GM12878 (cell line): ENCODE data around the gene VGLL4. TPM values are rescaled to one million over a fixed set of nuclear protein-coding genes. Genes with fewer than 3 reads are reported as not detected.

Experiments
- ATAC-seq: fragments of 200-7000 bp; cut with Tn5 transposase; 3 replicates; pipeline ENCODE4 v1.9.1; 2020; ENCODE audit warnings: mild to moderate bottlenecking, moderate library complexity
- BruUV-seq: library from RNA; stranded (reverse); fragments of 400-500 nt; replicated peaks from 2 replicates; lab custom pipeline; 2021; lab: Mats Ljungman, UMichigan
- CTCF ChIA-PET: fragments of 300-600 bp; sonication (Branson Sonifier 250); formaldehyde crosslinking; extraction: SDS; loops from one replicate; lab custom pipeline; 2021; ENCODE audit warnings: inconsistent platforms; lab: Yijun Ruan, JAX
- POLR2A ChIA-PET: fragments of 350-600 bp; formaldehyde crosslinking; extraction: SDS; loops from one replicate; lab custom pipeline; 2021; ENCODE audit warnings: inconsistent platforms; lab: Charles Lee
- RAD21 ChIA-PET: fragments of 300-600 bp; sonication (Branson Sonifier 250); formaldehyde crosslinking; loops from one replicate; lab custom pipeline; 2023; ENCODE audit warnings: antibody characterized with exemption; ENCODE audit not compliant: unreplicated experiment; lab: Charles Lee
- SMC1A ChIA-PET: fragments of 300-600 bp; sonication (Branson Sonifier 250); formaldehyde crosslinking; loops from one replicate; lab custom pipeline; 2023; ENCODE audit not compliant: unreplicated experiment, uncharacterized antibody; lab: Charles Lee
- DNase-seq: peaks from one replicate; pipeline ENCODE4 v3.0.0-alpha.2; 2011; ENCODE audit warnings: low read depth, low spot score
- FAIRE-seq: peaks from 3 replicates; lab custom pipeline; 2011; peaks lifted over from hg19 to GRCh38; lab: Jason Lieb, UNC
- H2AFZ ChIP-seq: 2 replicates; pipeline ENCODE4 v1.6.0; 2011; ENCODE audit warnings: low read depth, low read length, control low read depth; ENCODE audit not compliant: control insufficient read depth
- H3K27ac ChIP-seq: 2 replicates; pipeline ENCODE4 v1.5.1; 2011; ENCODE audit warnings: control low read depth; ENCODE audit not compliant: control insufficient read depth, insufficient read depth
- H3K27me3 ChIP-seq, 2 experiments: replicated peaks in 1 of 2; 2 replicates each; pipeline versions ENCODE4 v1.6.0 to v1.6.1; 2011; ENCODE audit warnings: low read length in 1 of 2; ENCODE audit not compliant: control insufficient read depth in 2 of 2, insufficient read depth in 2 of 2
- H3K36me3 ChIP-seq, 2 experiments: 2 replicates each; pipeline ENCODE4 v1.5.1; 2011; ENCODE audit warnings: low read length in 1 of 2; ENCODE audit not compliant: control insufficient read depth in 2 of 2, insufficient read depth in 2 of 2
- H3K4me1 ChIP-seq: 2 replicates; pipeline ENCODE4 v1.6.1; 2011; ENCODE audit warnings: mild to moderate bottlenecking, low read length, moderate library complexity, mixed read lengths; ENCODE audit not compliant: control insufficient read depth, insufficient read depth
- H3K4me2 ChIP-seq: 2 replicates; pipeline ENCODE4 v1.6.0; 2011; ENCODE audit warnings: control low read depth; ENCODE audit not compliant: control insufficient read depth, insufficient read depth
- H3K4me3 ChIP-seq: fragments of 200-600 bp; sonication (generic); 2 replicates; pipeline ENCODE4 v1.5.1; 2016
- H3K79me2 ChIP-seq: 2 replicates; pipeline ENCODE4 v1.6.0; 2011; ENCODE audit warnings: low read length; ENCODE audit not compliant: control insufficient read depth, insufficient read depth
- H3K9ac ChIP-seq: 2 replicates; pipeline ENCODE4 v1.8.0; 2011; ENCODE audit warnings: low read length, control low read depth, mixed read lengths; ENCODE audit not compliant: control insufficient read depth, insufficient read depth
- H3K9me3 ChIP-seq: replicated peaks from 3 replicates; pipeline ENCODE4 v1.5.1; 2011; ENCODE audit warnings: mild to moderate bottlenecking, low read length; ENCODE audit not compliant: control insufficient read depth, insufficient read depth
- H4K20me1 ChIP-seq: 2 replicates; pipeline ENCODE4 v1.6.0; 2011; ENCODE audit not compliant: control insufficient read depth, insufficient read depth
- E2F8 ChIP-seq: fragments of 450-650 bp; IDR thresholded peaks from 2 replicates; pipeline ENCODE4 v1.6.1; 2018; ENCODE audit warnings: mild to moderate bottlenecking, low read depth, moderate library complexity; ENCODE audit not compliant: partially characterized antibody
- PAX5 ChIP-seq: IDR thresholded peaks from 2 replicates; pipeline ENCODE4 v1.6.1; 2011; ENCODE audit warnings: low read depth, low read length, borderline replicate concordance
- POLR2AphosphoS5 ChIP-seq: IDR thresholded peaks from 2 replicates; pipeline ENCODE4 v1.6.1; 2011; ENCODE audit warnings: mild to moderate bottlenecking, low read length, inconsistent platforms
- REST ChIP-seq: IDR thresholded peaks from 2 replicates; pipeline ENCODE4 v1.6.1; 2012; ENCODE audit warnings: mild to moderate bottlenecking, low read depth, low read length
- SMC3 ChIP-seq: IDR thresholded peaks from 2 replicates; pipeline ENCODE4 v1.6.1; 2011; ENCODE audit warnings: low read length, improper control_type of control experiment, borderline replicate concordance
- TCF3 ChIP-seq: IDR thresholded peaks from 2 replicates; pipeline ENCODE4 v1.6.1; 2012; ENCODE audit warnings: low read depth, mild to moderate bottlenecking, low read length, borderline replicate concordance; ENCODE audit not compliant: insufficient read depth
- YY1 ChIP-seq: IDR thresholded peaks from 2 replicates; pipeline ENCODE4 v1.6.1; 2011; ENCODE audit warnings: low read depth, mild to moderate bottlenecking, low read length
- ZBTB11 ChIP-seq: fragments of 450-650 bp; formaldehyde crosslinking; IDR thresholded peaks from 2 replicates; pipeline ENCODE4 v1.5.0; 2022; ENCODE audit warnings: mild to moderate bottlenecking, missing genetic modification characterization
- ZNF217 ChIP-seq: fragments of 450-650 bp; IDR thresholded peaks from 2 replicates; pipeline ENCODE4 v1.6.1; 2017; ENCODE audit warnings: antibody characterized with exemption, mild to moderate bottlenecking
- WGBS: methylation state at CpG from one replicate; pipeline ENCODE4 v1.1.6; 2016; ENCODE audit warnings: low lambda C conversion rate; ENCODE audit not compliant: insufficient replicate concordance, insufficient coverage; ENCODE audit errors: missing lambda C conversion rate; 5-methylcytosine and 5-hydroxymethylcytosine counted together
- in situ Hi-C: fragments of 300-500 bp; cut with MboI; formaldehyde crosslinking; loops from 9 replicates; pipeline ENCODE4 v1.14.3; 2018; ENCODE audit warnings: mixed read lengths
- intact Hi-C: fragments of 100-400 bp; cut with micrococcal nuclease; formaldehyde crosslinking; loops from one replicate; pipeline ENCODE4 v1.14.2; 2022; ENCODE audit not compliant: unreplicated experiment
- polyA plus RNA-seq, 11 experiments: library from polyadenylated mRNA; depleted of rRNA in 4 of 11; unstranded in 6 of 11; stranded (reverse) in 5 of 11; fragments of >200 nt; fragmentation: Nextera tagmentation in 4 of 11; fragmentation: Illumina TruSeq in 1 of 11; extraction: Ambion mirVana in 4 of 11; extraction: Trizol in 1 of 11; gene quantifications; 1 replicate in 1 of 11; 2 replicates in 10 of 11; pipeline versions ENCODE4 v1.2.1 to v1.2.3, GENCODE V29; 2011 to 2016; ENCODE audit warnings: inconsistent platforms in 2 of 11, missing spikeins in 2 of 11, low read depth in 1 of 11
- total RNA-seq, 4 experiments: library from RNA; depleted of rRNA in 3 of 4; stranded (reverse); fragments of >200 nt in 3 of 4; fragmentation: Illumina TruSeq in 1 of 4; extraction: Trizol in 1 of 4; gene quantifications; 2 replicates each; pipeline versions ENCODE4 v1.2.1 to v1.2.3, GENCODE V29; 2013 to 2021

The VGLL4 gene
- total and polyA plus RNA-seq, 10 of the 15 experiments (the other 5 are each of a cell fraction or from before 2014, with no cell fraction given) = 0.44 to 38.1 (median 16.1) TPM

GRCh38 chr3:11619461-11619860 lies 24.3 kb downstream of the VGLL4 start (continued):
- no peak for TF ChIP-seq ZBTB11 (CRISPR knock-in tag)
- TF ChIP-seq YY1 = no peak

- Histone ChIP-seq H3K4me3 (no peak overlapping the region), H3K79me2 (peaks cover 93% of the 10 kb centered on the region), H3K27ac (no peak overlapping the region), H3K4me1 (peaks cover 15% of the 10 kb centered on the region), H3K9ac (no peak overlapping the region), H3K36me3 (no peaks in the 10 kb centered on the region; a peak in 3 of 4 replicates), H3K9me3 (no peaks in the 10 kb centered on the region; the same call in 2 of the 3 replicates), H2AFZ (no peak overlapping the region), H3K4me2 (no peak overlapping the region), H4K20me1 (peaks cover 10% of the 10 kb centered on the region), H3K27me3 (no peaks in the 10 kb centered on the region)
- in situ Hi-C loops (no loop called here), intact Hi-C loops (no loop called here)
- RAD21 ChIA-PET = interaction anchor here (1.2 kb wide), 1 partner anchor 25 kb away, joined by 3 read pairs; the partner anchor contains the start of gene VGLL4
- CTCF ChIA-PET = interaction anchor here (1.4 kb wide), 1 partner anchor 240 kb away, joined by 7 read pairs; no protein-coding TSS in a partner anchor
- DNase-seq = no peak
- SMC1A ChIA-PET = interaction anchor here (1.4 to 3.6 kb wide), 5 partner anchors 12 to 48 kb away, joined by 3 to 11 read pairs (median 5); partner anchors contain the start of gene VGLL4
- TF ChIP-seq PAX5 (no peak), ZNF217 (no peak), E2F8 (no peak), SMC3 (no peak), REST (no peak), TCF3 (no peak), POLR2AphosphoS5 (no peak)
- WGBS = 67% methylated on average over 5 of the region's 5 CpGs
- ATAC-seq = no peak
- FAIRE-seq = no peak
- POLR2A ChIA-PET = no interaction called here
- no TSS peak for BruUV-seq
Observed at GRCh38 chr3:11618904-11619303, 24.8 kb downstream of the VGLL4 start.
